Inflammatory macrophage (primary cell): Measurements from ENCODE around the gene TSSC4.
"Not testable (repeated sequence)": the region's sequence is repeated elsewhere in the genome, so short reads cannot be mapped to it uniquely, and the experiment has no call there.

ENCODE experiments used
- DNase-seq, 2 donors: peaks; one replicate each; pipeline ENCODE4 v3.0.0-alpha.2; 2020 to 2022
- total RNA-seq, 18 experiments: gene quantifications; one replicate each; lab custom pipeline; 2026; ENCODE audit warnings: mixed read lengths in 6 of 18, inconsistent platforms in 2 of 18; lab: John Stamatoyannopoulos, UW

The TSSC4 gene
- total RNA-seq = 11.0 to 37.2 (median 20.6) reads per million in 18 experiments

DNA sequence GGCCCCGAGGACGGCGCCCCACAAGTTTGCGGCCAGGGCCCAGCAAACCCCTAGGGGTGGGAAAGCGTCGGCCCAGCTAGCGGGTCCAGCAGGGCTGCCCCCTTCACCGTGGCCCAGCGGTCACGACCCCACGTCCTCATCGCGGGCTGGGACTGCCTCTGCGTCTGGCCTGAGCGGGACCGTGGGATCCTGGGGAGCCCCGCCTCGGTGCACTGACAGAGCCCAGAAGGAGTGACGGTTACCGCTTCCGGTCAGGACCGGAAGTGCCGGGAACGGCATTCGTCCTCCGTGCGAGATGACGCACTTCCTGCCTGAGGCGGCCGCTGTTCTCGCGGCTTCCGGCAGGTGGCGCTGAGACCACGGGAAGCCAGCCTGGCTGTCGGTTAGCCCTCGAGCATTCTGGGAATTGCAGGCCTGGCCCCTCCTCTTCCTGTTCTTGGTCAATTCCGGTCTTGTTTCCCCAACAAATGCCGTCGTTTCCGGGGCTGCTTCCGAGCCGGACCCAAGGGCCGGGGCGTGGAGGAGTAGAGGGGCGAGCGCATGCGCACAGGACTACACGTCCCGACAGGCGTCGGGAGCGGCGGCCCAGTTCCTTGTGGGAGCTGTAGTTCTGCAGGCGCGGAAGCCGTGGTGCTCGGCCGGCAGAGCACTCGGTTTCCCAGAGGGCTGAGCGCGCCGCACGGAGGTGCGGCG lies at the start of gene TSSC4:
TSSC4 (plus strand) TSS at position 682 of the 693 bp plus-strand sequence. CDS start 1,884 bp downstream, outside the sequence.
- DNase-seq = peak; percentile 100

GRCh38 chr11:2351701-2352100 lies 48.8 kb upstream of the TSSC4 start:
- DNase-seq = no peak

GRCh38 chr11:2352420-2352819 lies 48.1 kb upstream of the TSSC4 start:
- DNase-seq = no peak

DNA sequence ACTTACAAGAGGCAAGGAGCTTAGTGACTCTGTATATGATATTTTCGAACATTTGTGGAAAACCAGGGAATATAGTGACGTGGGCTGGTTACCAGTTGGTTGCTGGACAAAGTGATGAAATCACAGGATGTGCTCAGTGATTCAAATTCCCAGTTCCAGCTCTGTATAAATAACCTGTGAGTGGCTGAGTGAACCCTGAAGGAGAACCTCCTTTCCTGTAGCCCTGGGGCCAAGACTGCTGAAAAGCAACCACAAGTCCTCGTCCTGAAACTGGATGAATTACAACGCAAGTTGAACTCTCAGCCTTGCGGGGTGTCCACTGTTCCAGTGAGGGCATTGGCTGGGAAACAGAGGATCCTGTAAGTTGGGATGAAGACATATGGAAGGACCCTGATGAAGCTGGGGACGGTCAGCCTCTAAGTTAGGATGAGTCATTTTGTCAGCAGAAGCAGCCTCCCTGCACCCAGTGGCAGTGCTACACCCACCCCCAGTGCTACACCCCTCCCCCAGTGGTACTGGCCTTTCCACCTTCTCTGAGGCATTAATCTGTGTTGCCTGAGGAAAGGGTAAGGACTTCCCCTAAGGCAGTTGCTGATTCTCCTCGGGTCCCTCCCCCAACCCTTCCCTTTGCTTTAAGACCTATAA lies 45.4 kb upstream of the TSSC4 start:
- DNase-seq = no peak

GRCh38 chr11:2357246-2357645 lies 43.3 kb upstream of the TSSC4 start:
- DNase-seq = no peak

- DNase-seq = not testable (repeated sequence)
These were observed 42.9 kb upstream of the TSSC4 start for GRCh38 chr11:2357651-2358050.

GRCh38 chr11:2358754-2359442 lies 41.7 kb upstream of the TSSC4 start:
- DNase-seq = no peak

GRCh38 chr11:2359557-2359956 lies 41.0 kb upstream of the TSSC4 start:
- DNase-seq = no peak

DNA sequence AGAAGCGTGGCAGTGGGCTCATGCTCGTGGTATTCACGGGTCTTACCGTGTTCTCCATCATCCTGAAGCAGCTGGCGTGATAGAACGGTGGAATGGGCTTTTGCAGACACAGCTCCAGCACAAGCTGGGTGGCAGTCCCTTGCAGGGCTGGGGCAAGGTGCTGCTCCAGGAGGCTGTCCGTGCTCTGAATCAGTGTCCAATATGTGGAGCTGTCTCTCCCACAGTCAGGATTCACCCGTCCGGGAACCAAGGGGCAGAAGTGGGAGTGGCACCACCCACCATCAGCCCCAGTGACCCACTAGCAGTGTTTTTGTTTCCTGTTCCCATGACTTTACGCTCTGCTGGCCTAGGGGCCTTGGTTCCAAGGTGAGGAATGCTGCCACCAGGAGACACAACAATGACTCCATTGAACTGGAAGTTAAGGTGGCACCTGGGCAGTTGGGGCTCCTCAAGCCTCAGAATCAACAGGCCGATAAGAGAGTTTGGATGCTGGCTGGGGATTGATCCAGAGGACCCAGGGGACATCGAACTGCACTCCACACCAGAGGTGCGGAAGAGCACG lies 40.4 kb upstream of the TSSC4 start:
- DNase-seq = no peak

- peak in 1 of 2 donors; percentile 32 for DNase-seq
These were observed 39.0 kb upstream of the TSSC4 start for GRCh38 chr11:2361565-2361964.

DNA sequence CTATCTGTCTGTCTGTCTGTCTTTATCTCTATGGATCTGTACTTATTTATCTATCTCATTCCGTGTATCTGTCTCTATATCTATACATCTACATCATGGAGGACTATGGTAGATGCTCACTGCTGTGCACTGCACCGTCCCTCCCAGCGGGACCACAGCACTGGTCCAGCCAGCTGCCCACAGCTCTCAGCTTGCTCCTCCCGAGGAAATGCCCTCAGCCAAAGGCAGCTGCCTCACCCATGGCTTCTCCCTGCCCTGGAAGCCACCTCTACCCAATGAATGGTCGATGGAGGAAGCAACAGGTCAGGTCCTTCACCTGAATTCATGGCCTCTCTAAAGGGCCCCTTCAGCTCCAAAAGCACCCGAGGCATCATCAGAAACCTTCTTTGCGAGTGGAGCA lies 38.1 kb upstream of the TSSC4 start:
- DNase-seq = no peak

DNA sequence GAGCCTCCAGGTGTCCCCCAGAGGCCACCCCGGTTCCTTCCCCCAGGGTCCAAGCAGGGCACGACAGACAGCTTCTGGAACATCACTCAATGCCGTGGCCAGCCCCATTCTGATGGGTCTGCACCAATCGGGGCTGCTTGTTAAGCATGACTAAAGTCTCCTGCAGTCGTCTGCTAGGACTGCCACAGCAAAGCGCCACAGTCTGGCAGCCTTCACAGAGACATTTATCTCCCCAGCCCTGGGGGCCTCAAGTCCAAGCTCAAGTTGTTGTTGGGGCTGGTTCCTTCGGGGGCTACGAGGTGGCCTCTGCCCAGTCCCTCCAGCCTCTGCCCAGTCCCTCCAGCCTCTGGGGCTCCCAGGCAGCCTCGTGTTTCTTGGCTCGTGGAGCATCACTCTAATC lies 37.4 kb upstream of the TSSC4 start:
- no peak for DNase-seq

DNA sequence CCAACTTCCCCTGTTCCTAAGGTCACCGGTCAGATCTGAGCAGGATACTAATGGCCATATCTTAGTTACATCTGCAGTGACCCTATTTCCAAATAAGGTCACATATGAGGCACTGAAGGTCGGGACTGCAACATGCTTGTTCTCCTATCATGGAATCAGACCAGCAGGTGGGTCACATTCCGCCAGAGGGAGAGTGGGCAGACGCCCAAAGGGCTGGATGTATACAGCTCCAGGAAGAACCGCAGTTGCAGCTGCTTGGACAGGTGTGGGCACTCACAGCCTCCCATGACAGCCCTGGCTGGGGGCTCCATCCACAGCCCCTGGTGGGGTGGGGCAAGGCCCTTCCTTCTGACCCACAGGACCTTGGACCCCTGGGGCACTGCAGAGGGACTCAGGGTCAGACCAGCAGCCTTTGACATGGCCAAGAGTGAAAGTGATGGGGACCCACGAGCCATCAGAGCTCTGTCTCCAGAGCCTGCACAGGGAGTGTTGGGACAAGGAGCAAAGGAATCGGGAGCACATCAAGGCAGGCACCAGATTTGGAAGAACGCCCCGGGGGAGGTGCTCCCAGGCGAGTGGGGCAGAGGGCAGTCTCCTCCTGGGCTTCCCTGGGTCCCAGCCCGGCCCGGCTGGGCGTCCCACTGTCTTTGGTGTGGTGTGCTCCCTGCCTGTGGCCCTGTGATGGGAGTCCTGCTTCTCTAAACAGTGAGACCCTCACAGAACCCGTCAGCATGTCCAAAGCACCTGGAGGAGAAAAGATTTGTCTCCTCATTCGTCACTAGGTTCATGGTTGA lies 36.8 kb upstream of the TSSC4 start:
- no peak for DNase-seq

GRCh38 chr11:2364386-2364785 lies 36.2 kb upstream of the TSSC4 start:
- DNase-seq = not testable (repeated sequence)

GRCh38 chr11:2365571-2366210 lies 34.9 kb upstream of the TSSC4 start:
- DNase-seq = peak in 1 of 2 donors; percentile 20

GRCh38 chr11:2366276-2366675 lies 34.3 kb upstream of the TSSC4 start:
- no peak for DNase-seq

GRCh38 chr11:2366733-2367132 lies 33.8 kb upstream of the TSSC4 start:
- DNase-seq = no peak

GRCh38 chr11:2367266-2368160 lies 33.0 kb upstream of the TSSC4 start:
- no peak for DNase-seq

DNA sequence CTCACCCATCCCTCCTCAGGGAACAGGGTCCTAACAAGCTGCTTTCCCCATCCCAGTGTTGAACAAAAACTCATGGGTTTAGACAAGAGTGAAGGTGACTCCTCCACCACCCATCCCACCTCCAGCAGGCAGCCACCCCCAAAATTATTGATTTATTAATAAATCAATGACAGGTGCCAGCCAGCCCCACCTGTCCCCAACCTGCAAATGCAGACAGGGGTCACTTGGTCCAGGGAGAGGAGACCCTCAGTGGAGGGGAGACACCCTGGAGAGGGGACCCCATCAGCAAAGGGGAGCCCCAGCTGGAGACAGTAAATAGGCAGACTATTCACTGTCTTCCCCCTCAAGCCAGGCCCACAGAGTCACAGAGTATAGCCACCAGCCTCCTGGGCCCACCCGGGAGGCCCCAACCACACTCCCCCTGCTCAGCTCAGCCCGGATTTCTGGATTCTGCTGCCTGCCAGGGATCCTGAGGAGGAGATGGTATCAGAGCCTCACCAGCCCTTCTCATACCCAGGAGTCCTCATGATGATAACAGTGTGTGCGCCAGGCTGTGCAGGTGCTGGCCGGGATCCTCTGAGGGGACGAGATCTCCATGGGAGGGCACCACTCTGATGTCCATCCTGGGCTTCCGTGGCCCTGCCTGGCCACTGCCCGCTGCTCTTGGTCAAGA lies 32.2 kb upstream of the TSSC4 start:
- no peak for DNase-seq

GRCh38 chr11:2368851-2369180 lies 31.7 kb upstream of the TSSC4 start:
- no peak for DNase-seq
